GM13977 (cell line): ENCODE results near the gene RBM33.

Experiments
- DNase-seq: peaks from one replicate; pipeline ENCODE4 v3.0.0; 2012; ENCODE audit warnings: low spot score
- CTCF ChIP-seq: IDR thresholded peaks from 2 replicates; pipeline ENCODE4 v1.5.1; 2012; ENCODE audit warnings: mild to moderate bottlenecking, control low read depth; ENCODE audit not compliant: insufficient read depth; ENCODE audit errors: extremely low read depth, missing control alignments
- in situ Hi-C: fragments of 300-500 bp; cut with MboI; formaldehyde crosslinking; loops from one replicate; pipeline ENCODE4 v1.12.0; 2022; ENCODE audit warnings: low sequenced_read_pairs, low pct_unique_long_range_greater_than_20kb, mixed read lengths, inconsistent platforms; ENCODE audit not compliant: unreplicated experiment

RBM33 gene

DNA sequence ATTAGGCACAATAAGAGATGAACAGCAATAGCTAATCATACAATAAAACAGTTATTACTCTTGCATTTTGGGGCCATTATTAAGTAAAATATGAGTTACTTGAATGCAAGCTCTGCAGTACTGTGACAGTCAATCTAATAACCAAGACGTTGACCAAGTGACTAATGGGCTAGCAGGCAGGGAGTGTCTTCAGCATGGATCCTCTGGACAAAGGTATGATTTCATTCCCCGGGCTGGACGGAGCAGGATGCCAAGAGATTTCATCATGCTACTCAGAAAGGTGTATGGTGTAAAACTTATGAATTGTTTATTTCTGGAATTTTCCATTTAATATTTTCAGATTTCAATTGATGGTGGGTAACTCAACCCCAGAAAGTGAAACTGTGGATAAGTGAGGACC is 86.9 kb downstream of the RBM33 start:
- in situ Hi-C loops, result no loop called here
- DNase-seq, result no peak
- no peak for TF ChIP-seq CTCF

DNA sequence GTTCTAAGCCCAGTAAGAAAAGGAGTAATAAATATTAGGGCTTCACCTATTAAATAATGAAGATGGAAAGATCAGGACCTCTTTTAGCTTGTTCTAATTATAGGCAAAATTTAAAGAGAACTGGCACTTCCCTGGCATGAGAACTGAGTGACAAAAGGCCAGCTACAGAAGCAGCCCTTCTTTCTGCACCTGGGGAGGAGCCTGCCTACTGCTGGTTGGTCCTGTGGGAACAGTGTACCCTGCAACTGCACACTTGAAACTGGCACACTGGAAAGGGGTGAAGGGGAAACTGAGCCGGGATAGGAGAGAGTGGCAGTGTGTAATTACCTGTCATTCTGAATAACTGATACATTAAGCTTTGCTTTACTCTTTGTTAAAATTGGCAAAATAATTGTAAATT is 87.4 kb downstream of the RBM33 start:
- TF ChIP-seq CTCF, result no peak
- in situ Hi-C loops, result no loop called here
- no peak for DNase-seq

DNA sequence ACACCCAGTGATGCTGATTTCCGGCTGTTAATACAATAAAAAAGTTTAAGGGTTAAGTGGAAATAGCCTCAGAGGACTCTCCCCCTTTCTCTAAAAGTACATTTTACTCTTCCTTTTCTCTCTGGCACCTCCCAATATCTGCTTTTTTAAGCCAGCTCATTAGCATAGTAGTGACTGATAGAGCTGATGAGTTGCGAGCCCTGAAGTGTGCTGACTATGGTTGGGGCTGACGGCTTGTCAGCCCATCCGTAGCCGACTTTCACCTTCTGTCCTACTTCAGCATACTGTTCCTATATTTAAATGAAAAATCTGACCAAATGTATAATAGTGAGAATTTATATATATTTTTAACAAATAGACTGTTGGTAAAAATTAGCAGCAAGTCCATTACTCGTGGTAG is 87.8 kb downstream of the RBM33 start:
- in situ Hi-C loops, result no loop called here
- TF ChIP-seq CTCF, result no peak
- no peak for DNase-seq

GRCh38 chr7:155733582-155734444 is 89.4 kb downstream of the RBM33 start:
- no peak for DNase-seq
- no peak for TF ChIP-seq CTCF
- in situ Hi-C loops, result no loop called here

- in situ Hi-C loops, result no loop called here
- no peak for TF ChIP-seq CTCF
Observed at GRCh38 chr7:155734445-155734809, 90.0 kb downstream of the RBM33 start.

DNA sequence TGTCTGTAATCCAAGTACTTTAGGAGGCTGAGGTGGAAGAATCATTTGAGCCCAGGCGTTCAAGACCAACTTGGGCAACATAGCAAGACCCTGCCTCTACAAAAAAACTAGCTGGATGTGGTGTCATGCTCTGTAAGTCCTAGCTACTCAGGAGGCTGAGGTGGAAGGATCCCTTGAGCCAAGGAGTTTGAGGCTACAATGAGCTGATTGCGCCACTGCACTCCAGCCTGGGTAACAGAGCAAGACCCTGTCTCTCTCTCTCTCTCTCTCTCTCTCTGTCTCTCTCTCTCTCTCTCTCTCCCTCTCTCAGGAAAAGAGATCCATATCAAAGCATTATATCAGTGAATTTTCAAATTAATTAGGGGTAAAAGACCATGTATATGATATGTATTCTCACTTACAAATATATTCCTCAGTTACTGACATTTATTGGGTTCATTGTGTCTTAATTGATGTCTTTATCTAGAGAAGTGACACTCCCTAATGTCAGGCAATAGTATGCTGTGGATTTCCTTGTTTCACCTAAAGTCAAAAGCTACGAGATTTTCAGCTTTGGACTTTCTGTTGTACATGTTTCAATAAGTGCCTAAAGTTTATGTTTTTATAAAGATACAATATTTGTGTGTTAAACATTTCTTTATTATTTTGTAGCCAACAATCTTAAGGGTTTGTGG is 91.1 kb downstream of the RBM33 start:
- no peak for DNase-seq
- TF ChIP-seq CTCF, result no peak
- in situ Hi-C loops, result no loop called here

More at GRCh38 chr7:155734445-155734809, 90.0 kb downstream of the RBM33 start:
- no peak for DNase-seq
